Stimulated activated CD8-positive, alpha-beta memory T cell treated with anti-CD3 and anti-CD28 coated beads, Interleukin-4, amount 100 ng/mL, for 24 hours (primary cell): ENCODE measurements around the gene PRTG.
"Not testable (repeated sequence)": the region's sequence is repeated elsewhere in the genome, so short reads cannot be mapped to it uniquely, and the experiment has no call there.

ENCODE experiments used
- DNase-seq: peaks from one replicate; pipeline ENCODE4 v3.0.0-alpha.2; 2020; ENCODE audit warnings: low read depth

Gene PRTG

DNA sequence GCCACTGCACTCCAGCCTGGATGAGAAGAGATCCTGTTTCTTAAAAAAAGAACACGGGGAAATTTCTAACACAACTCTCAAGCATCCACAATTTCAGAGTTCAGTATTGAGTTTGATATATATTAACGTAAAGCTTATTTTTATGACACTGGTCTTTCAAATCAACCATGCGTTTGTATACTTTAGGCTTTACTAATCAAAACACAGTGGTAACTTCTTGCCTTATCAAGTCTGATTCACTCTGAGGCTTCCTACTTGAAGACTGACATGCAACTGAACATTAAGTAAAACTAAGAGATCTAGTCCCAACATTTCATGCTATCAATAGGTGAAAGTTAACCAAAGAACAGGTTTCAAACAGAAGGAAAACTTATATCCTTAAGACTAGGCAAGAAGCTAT lies 46.7 kb downstream of the PRTG start:
- DNase-seq: no peak

DNA sequence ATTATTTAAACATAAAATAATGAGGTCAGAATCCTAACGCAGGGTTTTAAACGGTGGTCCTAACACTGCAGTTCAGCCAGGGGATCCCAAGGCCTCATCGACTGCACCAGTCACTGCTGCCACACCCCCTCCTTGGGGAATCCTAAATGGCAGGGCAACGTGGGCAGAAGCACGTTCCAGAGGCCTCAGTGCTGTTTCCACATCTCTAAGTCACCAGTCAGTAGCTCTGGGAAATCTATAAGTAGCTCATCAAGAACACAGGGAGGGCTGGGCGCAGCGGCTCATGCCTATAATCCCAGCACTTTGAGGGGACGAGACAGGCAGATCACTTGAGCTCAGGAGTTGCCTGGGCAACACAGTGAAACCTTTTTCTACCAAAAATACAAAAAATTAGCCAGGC lies 47.5 kb downstream of the PRTG start:
- no peak for DNase-seq

DNA sequence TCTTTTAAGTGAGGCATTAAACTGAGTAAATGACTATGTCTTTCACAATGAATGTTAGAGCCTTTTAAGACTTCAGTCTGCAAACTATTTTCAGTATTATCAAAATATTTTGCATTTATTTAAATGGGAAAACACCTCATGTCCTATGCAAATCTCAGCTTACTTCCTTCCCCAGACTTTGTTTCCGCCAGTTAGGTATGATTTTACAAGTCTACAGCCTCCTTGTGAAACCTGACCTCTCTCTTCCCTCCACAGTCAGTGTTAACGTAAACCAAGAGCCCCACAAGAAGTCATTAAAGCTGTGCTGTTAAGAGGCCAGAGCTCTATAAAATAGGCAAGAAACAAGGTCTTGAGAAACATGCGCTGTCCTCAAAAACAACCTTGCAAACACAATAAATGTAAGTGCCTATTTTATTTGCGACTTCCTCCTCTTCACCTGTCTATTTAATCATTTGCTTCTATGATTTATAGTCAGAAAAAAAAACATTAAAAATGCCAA lies 48.3 kb downstream of the PRTG start:
- no peak for DNase-seq

DNA sequence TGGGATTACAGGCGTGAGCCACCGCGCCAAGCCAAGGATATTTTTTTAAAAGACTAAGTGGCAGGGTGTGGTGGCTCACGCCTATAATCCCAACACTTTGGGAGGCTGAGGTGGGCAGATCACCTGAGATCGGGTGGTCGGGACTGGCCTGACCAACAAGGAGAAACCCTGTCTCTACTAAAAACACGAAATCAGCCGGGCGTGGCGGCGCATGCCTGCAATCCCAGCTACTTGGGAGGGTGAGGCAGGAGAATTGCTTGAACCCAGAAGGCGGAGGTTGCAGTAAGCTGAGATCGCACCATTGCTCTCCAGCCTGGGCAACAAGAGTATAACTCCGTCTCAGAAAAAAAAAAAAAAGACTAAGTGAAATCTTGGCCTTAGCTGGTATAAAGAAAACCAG lies 49.8 kb downstream of the PRTG start:
- not testable (repeated sequence) for DNase-seq

DNA sequence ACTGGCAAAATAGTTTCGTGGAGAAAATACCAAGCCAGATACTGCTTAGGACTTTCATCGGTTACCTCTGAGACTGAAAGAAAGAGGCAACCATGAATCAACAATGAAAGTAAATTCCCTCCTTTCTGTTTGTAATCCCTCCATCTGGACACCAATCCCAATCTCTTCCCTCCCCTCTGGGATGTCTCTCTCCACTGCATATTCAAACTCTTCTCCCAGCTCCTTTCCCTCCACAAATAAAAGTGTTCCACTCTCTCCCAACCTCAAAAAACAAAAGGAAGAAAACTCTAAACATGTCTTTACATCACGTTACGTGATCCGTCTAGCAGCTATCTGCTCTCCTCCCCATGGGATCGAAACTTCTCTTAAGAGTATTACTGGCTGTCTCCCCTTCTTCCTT lies 55.2 kb downstream of the PRTG start:
- DNase-seq: no peak

DNA sequence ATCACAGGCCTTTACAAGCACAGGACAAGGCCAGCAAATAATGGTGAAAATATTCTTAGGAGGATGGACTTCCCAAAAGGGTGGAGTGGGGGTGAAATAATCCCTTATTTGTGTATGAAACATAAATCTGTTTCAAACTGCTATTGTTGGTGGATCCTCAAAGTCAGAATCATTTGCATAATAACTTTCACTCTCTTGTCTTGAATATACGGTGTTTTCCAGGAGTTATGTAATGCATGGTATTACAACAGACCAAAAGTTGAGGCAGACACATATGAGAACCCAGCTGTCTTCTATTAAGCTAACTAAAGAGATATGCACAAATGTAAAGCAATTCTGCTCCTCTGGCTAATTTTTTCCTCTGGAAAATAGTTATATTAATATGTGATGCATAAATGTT lies 57.7 kb downstream of the PRTG start:
- DNase-seq: no peak

DNA sequence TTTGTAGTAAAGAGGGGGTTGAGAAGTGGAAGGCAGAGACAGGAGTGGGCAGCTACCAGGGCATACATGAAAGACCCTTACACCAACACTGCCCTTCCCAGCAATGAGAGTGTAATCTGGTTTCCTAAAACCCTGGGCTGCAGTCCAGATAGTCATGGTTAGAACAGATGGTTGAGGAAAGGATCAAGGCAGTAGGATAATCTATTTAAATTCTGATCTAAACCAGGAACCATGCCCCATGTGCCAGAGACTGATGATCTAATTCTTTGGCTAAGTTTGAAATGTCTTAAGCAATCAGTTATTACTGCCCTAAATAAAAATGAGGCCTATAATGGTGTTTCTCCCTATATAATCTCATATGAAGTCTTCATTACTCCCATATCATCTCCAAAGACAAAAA lies 59.6 kb downstream of the PRTG start:
- DNase-seq: no peak

DNA sequence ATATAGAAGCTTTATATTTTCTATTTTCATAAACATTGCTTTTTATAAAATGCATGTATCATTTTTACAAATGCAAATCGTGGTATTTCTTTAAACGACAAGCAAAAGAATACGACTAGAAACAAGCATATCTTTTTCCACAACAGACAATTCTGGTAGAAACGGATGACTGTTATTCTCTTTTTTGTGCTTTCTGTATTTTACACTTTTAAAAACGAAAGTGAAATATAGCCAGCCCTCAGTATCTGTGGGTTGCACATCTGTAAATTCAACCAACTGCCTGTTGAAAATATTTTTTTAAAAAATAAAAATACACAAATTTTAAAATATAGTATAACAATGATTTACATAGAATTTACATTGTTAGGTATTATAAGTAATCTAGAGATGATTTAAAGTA lies 61.3 kb downstream of the PRTG start:
- DNase-seq: no peak

DNA sequence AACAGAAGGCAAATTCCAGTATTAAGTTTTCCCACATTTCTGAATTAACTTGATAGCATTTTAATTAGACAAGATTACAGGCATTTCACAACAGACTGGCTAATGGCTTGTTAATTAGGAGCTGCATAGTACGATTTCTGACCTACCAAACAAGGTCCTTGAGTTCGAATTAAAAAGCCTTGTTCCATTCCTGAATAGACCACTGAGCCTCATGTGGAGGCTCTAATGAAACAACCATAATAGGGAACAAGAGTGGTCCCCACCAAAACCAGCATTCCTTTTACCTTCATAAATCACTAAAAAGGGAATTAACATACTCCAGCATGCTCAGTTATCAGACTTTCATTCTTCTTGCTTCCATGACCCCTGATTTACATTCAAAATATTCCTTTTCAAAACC lies 66.4 kb downstream of the PRTG start:
- DNase-seq: no peak

DNA sequence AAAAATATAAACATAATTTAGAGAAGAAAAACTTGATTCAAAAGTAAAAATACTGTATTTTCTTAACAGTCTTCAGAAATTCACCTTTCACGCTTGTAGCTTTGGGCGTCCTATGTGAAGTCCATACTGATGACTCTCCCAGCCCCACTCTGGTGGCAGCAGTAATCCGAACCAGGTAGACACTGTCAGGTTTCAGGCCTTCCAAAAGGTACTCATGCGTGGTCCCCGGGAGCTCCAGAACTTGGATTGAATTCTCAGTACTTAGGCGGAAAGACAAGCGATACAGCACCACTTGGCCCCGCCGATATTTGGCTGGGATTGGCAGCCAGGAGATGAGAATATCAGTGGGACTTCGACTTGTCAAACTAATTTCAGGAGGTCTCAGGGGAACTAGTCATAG lies 69.7 kb downstream of the PRTG start:
- DNase-seq: no peak

DNA sequence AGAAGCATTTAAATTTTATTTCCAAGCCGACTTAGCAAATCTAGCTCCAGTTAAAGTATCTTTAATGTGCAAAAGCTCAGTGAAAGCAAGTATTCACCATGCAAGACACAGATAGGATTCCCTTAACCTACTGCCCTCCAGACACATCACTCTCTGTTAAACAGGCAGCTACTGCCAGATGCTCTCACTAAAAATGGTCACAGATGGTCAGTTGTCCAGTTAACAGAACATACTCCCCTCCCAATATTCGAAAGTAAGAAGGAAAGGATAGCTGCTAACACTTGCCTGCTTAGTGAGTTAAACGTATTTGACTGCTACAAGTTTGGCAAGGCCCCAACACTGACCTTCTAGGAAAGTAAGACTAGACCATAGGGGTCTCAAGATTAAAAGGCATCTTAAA lies 73.7 kb downstream of the PRTG start:
- DNase-seq: no peak

DNA sequence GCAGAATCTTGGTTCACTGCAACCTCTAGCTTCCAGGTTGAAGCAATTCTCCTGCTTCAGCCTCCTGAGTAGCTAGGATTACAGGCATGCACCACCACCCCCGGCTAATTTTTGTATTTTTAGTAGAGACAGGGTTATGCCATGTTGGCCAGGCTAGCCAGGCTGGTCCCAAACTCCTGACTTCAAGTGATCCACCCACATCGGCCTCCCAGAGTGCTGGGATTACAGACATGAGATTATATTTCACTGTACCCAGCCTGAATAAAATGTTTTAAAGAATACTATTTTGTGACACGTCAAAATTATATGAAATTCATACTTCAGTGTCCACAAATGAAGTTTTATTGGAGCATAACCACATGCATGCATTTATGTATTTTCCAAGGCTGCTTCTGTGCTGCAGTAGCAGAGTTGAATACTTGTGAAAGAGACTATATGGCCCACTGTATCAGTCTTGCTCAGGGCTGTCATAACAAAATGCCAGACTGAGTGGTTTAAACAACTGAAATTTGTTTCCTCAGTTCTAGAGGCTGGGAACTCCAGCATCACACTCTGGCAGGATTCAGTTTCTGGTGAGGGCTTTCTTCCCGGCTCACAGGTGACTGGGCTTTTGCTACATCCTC lies 77.2 kb downstream of the PRTG start:
- DNase-seq: no peak

DNA sequence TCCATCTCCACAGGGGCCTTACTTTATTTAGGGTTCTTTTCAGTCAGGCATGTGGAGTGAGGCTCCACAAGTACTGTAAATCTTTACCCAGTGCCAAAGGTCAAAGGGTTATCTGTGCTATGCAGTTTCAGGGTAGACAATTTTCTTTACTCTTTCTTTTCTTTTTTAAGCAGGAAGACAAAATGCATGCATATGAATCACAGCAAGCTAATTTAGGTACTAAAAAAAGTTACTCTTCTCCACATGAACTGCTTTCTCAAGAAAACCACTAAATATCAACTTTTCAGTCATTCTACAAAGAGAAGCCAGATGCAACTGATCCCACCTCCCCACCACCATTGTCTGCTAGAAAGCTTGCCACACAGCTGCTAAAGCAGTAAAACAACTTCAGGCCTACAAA lies 81.5 kb downstream of the PRTG start:
- DNase-seq: no peak

DNA sequence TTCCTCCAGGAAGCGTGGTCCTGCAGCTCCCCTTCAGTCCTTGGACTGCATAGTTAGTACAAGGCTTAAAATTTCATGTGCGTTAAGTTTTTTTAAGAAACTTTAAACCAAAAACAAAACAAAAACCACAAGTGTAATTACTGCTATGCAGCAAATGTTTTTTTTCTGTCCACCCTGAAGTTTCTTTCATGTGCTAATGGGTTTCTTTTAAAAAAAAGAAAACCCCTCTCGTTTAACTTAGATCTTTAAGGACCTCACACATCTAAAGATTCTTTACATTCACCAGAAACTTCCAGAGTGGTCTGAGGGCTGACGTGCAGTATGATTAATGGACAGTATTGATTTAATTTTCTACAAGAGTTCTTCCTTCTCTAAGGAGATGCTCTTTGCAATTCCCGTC lies 82.8 kb downstream of the PRTG start:
- DNase-seq: no peak

DNA sequence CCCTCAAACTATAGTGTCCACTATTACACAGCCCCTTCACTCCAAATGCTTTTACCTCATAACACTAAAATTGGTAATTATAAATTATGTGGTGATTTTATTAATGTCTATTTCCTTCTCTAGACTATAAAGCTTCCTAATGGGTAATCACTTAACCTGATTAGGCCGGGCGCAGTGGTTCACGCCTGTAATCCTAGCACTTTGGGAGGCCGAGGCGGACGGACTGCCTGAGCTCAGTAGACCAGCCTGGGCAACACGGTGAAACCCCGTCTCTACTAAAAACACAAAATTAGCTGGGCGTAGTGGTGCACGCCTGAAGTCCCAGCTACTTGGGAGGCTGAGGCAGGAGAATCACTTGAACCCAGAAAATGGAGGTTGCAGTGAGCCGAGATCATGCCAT lies 83.5 kb downstream of the PRTG start:
- DNase-seq: no peak

DNA sequence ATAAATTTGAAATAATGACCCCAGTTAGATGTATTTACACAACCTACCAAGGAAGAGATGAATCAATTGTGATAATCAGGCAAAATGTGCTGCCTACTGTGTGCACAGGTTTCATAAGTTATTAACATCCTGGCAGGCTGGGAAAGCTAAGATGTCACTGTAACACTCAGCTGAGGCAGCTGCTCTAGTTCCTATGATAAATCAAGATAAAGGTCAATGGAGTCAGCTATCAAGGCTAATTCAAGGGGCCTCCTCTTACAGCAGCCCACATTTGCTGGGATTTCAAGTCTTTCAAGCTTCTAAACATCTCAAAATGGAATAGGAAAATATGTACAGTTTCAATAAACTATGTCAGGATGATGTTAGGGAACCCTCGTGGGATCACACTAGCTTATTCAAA lies 84.1 kb downstream of the PRTG start:
- no peak for DNase-seq

DNA sequence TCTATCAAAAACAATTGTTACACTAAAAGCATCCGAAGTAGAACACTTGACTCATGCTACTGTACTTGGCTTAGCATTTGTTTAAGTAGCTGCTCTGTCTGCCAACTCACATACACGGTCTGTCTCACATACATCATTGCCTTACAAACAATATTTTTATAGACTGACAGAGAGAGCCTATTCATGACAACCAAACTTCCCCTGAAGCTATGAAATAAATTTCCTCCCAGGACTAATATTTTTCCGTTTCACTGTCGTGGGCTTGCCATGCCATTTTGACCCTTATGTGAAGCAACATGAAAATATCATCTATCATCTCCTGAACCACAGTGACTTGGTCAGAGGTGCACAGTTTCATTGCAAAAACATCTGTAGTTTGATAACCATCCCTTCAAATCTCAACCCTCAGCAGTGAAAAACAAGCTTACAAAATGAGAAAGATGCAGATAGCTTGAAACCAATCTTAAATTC lies 88.4 kb downstream of the PRTG start:
- DNase-seq: no peak

DNA sequence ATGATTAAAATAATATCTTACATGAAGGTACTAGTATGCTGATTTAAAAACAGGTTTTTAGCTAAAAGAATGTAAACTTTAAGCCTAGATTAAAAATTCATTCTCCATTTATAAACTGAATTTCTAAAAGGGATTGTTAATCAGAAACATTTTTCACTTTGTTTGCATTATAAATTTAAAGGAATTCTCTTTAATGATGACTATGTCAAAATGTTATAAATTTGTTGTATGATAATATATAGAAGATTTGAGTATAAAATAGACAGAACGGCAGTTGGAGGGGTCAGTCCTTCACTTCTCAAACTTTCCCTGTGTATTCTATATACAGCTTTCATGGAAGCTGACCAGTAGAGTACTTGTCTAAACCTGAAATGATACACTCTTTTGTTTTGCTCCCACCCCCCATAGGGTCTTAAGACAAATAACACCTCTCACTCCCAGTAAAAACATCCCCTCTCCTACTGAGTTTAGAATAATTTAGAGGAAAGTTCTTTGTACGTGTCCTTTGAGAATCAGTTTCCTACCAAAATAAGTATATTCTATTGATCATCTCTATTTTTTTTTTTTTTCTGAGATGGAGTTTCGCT lies 90.0 kb downstream of the PRTG start:
- DNase-seq: no peak

DNA sequence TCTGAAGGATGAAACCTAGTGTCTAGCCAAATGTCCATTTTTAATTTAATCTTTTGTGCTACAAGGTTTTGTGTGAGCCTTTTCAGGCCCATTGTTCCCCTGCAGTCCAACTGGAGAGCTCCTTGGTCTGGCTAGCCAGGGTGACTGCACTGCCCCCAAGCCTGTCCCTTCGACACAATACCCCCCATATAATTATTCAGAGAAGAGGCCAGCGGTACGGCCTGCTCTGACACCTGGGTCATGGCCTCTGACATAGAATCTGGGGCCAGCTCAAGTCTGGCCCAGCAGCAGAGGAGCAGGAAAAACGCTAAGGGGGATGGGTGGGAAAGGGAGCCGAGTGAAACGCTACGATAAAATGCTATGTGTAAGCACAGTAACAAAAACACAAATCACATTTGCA lies 90.6 kb downstream of the PRTG start:
- no peak for DNase-seq

DNA sequence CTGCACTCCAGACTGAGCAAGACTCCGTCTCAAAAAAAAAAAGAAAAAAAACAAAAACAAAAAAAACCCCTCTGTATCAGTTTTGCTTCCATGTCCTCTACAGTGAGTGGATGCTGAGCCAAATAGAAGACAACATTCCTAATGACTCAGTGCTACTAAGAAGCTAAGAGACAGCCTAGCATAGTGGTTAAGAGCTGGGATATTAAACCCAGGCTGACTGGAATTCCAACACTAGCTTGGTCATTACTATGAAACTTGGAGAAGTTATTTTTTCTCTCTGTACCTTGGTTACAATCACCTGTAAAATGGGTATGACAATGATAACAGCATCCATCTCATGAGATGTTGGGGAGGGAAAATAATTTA lies 93.9 kb downstream of the PRTG start:
- no peak for DNase-seq

DNA sequence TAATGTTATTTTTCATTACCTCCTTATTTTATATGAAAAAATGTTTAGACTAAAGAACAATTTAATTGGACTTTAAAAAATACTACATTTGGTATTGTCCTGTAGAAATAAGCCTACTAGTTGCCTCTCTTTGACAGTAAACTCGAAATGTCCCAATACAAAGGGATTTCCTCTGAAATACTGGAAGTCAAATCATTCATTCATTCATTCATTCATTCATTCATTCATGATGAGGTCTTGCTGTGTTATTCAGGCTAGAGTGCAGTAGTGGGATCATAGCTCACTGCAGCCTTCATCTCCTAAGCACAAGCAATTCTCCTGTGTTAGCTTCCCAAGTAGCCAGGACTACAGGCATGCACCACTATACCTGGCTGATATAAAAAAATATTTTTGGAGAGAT lies 104.2 kb downstream of the PRTG start:
- DNase-seq: no peak

DNA sequence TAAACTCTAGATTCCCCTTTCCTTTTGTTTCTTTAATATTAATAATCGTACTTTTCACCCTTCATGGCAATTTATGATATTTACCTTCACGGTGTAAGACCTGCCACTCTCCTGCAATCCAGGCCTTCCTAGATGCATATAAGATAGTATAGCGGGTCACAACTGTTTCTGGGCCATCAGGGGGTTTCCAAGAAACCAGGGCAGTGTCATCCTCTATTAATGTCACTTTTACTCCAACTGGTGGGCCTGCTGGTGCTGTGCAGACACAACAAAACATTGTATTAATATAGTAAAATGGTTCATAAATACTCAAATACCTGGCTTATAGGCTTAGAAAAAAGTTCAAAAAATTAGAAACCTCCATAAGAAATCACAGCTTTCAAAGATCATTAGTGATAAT lies 105.9 kb downstream of the PRTG start:
- DNase-seq: no peak

DNA sequence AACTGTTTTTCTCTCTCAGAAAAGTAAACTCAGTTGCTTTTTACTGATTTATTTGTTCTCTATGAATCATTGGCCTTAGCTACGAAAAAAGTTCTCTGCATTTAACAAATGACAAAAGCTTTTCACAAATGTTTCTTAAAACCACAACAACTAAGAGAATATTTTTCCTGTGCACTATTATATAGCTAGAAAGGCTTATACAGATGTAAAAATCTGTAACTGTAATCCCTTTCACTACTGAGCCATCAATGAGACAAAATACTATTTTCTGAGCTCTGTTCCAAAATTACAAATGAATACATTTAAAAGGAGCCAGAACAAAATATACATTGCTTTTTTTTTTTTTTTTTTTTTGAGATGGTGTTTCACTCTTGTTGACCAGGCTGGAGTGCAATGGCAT lies 109.2 kb downstream of the PRTG start:
- DNase-seq: no peak

DNA sequence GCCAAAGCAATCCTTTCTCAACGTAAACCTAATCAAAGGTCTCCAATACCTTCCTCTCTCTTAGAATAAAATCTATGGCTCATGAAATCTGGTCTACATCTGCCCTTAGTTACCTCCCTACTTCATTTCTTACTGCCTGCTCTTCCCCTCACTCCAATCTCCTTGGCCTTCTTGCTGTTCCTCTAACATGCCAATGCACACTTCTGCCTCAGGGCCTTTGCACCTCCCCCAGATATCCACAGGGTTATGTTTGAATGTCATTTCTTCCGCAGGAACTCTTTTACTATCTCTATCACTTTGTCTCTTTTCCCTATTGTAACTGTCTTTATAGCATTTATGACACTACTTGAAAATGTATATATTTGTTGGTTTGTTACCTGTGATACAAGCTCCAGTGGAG lies 110.5 kb downstream of the PRTG start:
- DNase-seq: no peak
